ENCODE data around the gene CNST. TPM values are rescaled to one million over a fixed set of nuclear protein-coding genes. Genes with fewer than 3 reads are reported as not detected.

The CNST gene
- total RNA-seq, 6 experiments from 2014 or later = 9.8 to 21.7 (median 14.6) TPM

DNA sequence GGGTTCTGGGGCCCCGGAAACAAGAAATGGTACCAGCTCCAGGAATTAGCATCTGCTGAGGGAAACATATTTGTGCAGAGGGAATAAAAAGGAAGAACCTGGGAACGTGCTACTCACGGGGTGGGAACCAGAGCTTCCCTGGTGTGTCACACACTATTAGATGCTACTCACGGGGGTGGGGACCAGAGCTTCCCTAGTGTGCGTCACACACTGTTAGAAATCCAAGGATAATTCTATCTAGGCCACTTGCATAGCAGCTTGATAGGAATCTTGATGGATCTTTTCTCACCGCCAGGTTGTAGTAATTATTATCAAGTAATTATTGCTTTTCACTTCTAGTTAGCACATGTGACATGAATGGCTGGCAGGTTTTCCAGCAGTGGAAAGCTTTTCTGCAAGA is 103.4 kb downstream of the CNST start:
- ATAC-seq = no peak
- Histone ChIP-seq H3K4me3 (no peak overlapping the region), H3K27ac (no peak overlapping the region), H3K36me3 (peaks cover 0 to 11% (median 4%) of the 10 kb centered on the region in 4 donors), H3K4me1 (no peaks in the 10 kb centered on the region), H3K9me3 (no peaks in the 10 kb centered on the region), H3K27me3 (no peaks in the 10 kb centered on the region)
- WGBS (ENCODE audit: insufficient coverage, low coverage, low lambda C conversion rate, missing lambda C conversion rate) = 74% methylated on average over 3 of the region's 6 CpGs
- intact Hi-C loops (cut with DNase I) = no loop called here
- DNase-seq = no peak
- TF ChIP-seq POLR2A (IDR thresholded peaks at IDR 0.05) (no peak), CTCF (IDR thresholded peaks at IDR 0.05) (no peak)

DNA sequence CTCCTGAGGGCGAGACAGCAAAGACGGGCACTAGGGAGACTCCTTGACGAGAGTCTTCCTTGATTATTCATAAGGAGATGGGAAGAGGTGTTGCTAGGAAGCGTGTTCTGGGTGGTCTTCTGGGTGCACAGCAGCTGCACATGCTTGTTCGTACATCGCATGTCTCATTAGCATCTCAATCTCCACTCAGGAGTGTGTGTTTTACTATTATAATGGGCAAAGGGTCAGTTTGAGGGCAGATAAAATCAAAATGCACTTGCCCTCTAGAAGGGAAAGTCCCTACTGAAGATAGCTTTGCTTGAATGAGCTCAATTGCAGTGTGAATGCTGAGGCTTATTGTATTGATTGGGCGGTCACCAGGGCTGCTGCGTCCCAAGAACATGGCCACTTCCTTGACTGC is 107.8 kb downstream of the CNST start:
- intact Hi-C loops (cut with DNase I) = no loop called here
- H3K36me3 ChIP-seq = peaks cover 0 to 5% (median 0%) of the 10 kb centered on the region in 4 donors
- TF ChIP-seq POLR2A (IDR thresholded peaks at IDR 0.05) (no peak), CTCF (IDR thresholded peaks at IDR 0.05) (no peak)
- H3K9me3 ChIP-seq = no peaks in the 10 kb centered on the region
- ATAC-seq (peak in 1 of 4 donors; percentile 12), DNase-seq (no peak)
- H3K27me3 ChIP-seq = no peaks in the 10 kb centered on the region
- 90% methylated on average over 6 of the region's 8 CpGs for WGBS (ENCODE audit: insufficient coverage, low coverage, low lambda C conversion rate, missing lambda C conversion rate)
- H3K4me3 ChIP-seq = no peak overlapping the region
- no peak overlapping the region for H3K27ac ChIP-seq
- no peaks in the 10 kb centered on the region for H3K4me1 ChIP-seq

DNA sequence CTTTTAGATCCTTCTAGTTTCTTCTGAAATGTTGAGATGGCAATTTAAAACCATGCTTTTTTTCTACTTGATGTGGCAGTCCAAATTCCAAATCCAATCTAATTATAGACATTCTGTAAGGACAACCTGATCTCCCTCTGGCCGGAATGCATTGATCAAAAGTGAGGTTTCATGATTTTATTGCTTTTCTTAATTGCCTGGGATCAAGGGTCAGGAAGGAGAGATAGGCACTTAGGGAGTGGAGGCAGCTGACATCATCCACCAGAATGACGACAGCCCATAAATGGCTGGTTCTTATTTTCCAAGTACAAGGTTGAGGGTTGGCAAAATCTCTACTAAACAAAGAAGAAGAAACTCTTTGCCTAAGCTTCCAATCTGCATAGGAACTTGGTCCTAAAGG is 111.6 kb downstream of the CNST start:
- ATAC-seq (no peak), DNase-seq (no peak)
- H3K9me3 ChIP-seq = no peaks in the 10 kb centered on the region
- intact Hi-C loops (cut with DNase I) = no loop called here
- no peak overlapping the region for H3K4me3 ChIP-seq
- H3K36me3 ChIP-seq = no peaks in the 10 kb centered on the region
- H3K4me1 ChIP-seq = no peaks in the 10 kb centered on the region
- H3K27ac ChIP-seq = no peak overlapping the region
- no peaks in the 10 kb centered on the region for H3K27me3 ChIP-seq
- 31% methylated on average over 2 of the region's 2 CpGs for WGBS (ENCODE audit: insufficient coverage, low coverage, low lambda C conversion rate, missing lambda C conversion rate)
- TF ChIP-seq CTCF (IDR thresholded peaks at IDR 0.05) (no peak), POLR2A (IDR thresholded peaks at IDR 0.05) (no peak)

- TF ChIP-seq CTCF (IDR thresholded peaks at IDR 0.05) (no peak), POLR2A (IDR thresholded peaks at IDR 0.05) (no peak)
- WGBS (ENCODE audit: insufficient coverage, low coverage, low lambda C conversion rate, missing lambda C conversion rate) = 82% methylated on average over 7 of the region's 18 CpGs
- Histone ChIP-seq H3K4me3 (no peak overlapping the region), H3K27me3 (no peaks in the 10 kb centered on the region), H3K27ac (no peak overlapping the region), H3K4me1 (no peaks in the 10 kb centered on the region), H3K9me3 (no peaks in the 10 kb centered on the region), H3K36me3 (no peaks in the 10 kb centered on the region)
- intact Hi-C loops (cut with DNase I) = no loop called here
- DNase-seq = no peak
- ATAC-seq = no peak
These were observed 112.8 kb downstream of the CNST start for GRCh38 chr1:246678816-246679793.
